Epidermal melanocyte (primary cell): ENCODE measurements around the gene TRIM37.

Source experiments
- DNase-seq: peaks from one replicate; pipeline ENCODE4 v3.0.0; 2011; ENCODE audit warnings: low spot score; ENCODE audit not compliant: insufficient read length

Gene TRIM37

GRCh38 chr17:58947824-58948223 lies 158.9 kb downstream of the TRIM37 start:
- DNase-seq: no peak

DNA sequence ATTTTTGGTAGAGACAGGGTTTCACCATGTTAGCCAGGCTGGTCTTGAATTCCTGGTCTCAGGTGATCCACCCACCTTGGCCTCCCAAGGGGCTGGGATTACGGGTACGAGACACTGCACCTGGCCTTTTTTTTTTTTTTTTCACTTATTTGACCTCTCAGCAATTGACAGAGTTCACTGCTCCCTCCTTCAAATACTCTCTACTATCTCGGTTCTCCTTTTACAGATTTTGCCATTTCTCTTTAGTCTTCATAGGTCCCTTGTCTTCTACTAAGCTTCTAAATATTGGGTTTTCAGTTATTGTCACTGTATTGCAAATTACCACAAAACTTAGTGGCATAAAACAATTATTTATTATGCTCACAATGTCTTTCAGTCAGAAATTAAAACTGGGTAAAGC lies 159.3 kb downstream of the TRIM37 start:
- no peak for DNase-seq

- DNase-seq: no peak
Observed at GRCh38 chr17:58944166-58944565, 162.5 kb downstream of the TRIM37 start.

GRCh38 chr17:58936295-58936694 lies 170.4 kb downstream of the TRIM37 start:
- DNase-seq: no peak

GRCh38 chr17:58932956-58933355 lies 173.7 kb downstream of the TRIM37 start:
- no peak for DNase-seq
